ENCODE results near the gene ACTR3C. TPM values are rescaled to one million over a fixed set of nuclear protein-coding genes. Genes with fewer than 3 reads are reported as not detected.
A peak's percentile ranks its signal among the peaks of the same experiment; 100 is the strongest.

Gene ACTR3C
- total RNA-seq, 2 donors from 2014 or later = 10.7 to 15.1 TPM

DNA sequence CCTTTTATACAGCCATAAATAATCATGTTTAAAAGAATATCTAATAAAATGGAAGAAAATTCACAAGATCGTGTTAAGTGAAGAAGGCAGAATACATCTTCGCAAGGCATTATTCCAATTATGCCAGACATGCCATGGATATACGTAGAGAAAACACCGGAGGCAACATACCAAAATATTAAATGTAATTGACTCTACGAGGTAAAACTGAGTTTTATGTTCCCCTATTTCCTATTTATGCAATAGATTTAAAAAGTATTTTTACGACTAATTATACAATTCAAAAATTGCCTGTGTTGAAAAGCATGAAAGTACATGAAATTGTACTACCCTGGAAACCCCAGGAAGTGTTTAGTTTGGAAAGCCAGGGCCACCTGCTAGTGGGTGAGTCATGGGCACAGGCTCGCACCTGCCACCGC lies 44.3 kb upstream of the ACTR3C start:
- no peaks in the 10 kb centered on the region for H3K27me3 ChIP-seq (replicated peaks; ENCODE audit: insufficient read depth)
- H3K9me3 ChIP-seq = no peaks in the 10 kb centered on the region
- TF ChIP-seq POLR2A (IDR thresholded peaks at IDR 0.05) (no peak), POLR2AphosphoS5 (IDR thresholded peaks at IDR 0.05) (peak; percentile 36)
- intact Hi-C loops (cut with DNase I) = loop anchor here (1.0 kb wide), 1 partner anchor 11 kb away; no protein-coding TSS in a partner anchor
- no peaks in the 10 kb centered on the region for H3K36me3 ChIP-seq
- H3K4me3 ChIP-seq = peak overlapping the region; percentile 86 to 88
- no peak for DNase-seq (ENCODE audit: low spot score)
- 23% methylated on average over 8 of the region's 8 CpGs for WGBS
- H3K4me1 ChIP-seq (replicated peaks) = peaks cover 16% of the 10 kb centered on the region
- H3K27ac ChIP-seq = peak overlapping the region; percentile 95 to 97

DNA sequence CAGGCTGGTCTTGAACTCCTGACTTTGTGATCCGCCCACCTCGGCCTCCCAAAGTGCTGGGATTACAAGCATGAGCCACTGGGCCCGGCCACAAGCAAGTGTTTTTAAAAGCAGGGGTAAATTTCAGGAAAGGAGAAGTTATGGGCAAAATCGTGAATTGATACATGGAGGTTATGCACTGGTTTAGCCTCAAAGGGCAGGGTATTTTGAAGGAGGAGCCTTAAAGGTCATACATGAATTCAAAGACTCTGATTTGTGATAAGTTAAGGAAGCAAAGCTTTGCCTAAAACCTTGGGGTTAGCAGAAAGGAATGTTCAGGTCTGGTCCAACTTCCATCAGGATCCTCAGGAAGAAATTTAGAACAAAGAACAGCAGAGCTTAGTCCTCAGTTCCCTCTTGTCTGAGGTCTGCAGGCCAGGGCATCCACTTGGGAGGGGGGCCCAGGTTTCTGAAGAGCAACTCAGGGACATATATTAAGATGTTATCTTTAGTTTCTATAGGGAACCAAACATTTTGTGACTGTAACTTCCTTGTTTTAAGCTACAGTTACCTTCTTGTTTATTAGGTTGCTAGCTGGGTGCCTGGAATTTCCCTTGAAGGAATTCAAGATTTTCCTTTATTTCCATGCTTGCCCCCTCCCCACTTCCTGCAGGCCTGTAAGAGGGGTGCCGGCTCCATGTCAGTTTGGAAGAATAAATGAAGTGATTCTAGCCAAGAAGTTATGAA lies 42.5 kb upstream of the ACTR3C start:
- intact Hi-C loops (cut with DNase I) = no loop called here
- DNase-seq (ENCODE audit: low spot score) = no peak
- H3K4me3 ChIP-seq = no peak overlapping the region
- H3K36me3 ChIP-seq = no peaks in the 10 kb centered on the region
- WGBS = 59% methylated on average over 5 of the region's 5 CpGs
- no peak overlapping the region for H3K27ac ChIP-seq
- no peak for TF ChIP-seq POLR2AphosphoS5 (IDR thresholded peaks at IDR 0.05)
- TF ChIP-seq, protein P1, sequence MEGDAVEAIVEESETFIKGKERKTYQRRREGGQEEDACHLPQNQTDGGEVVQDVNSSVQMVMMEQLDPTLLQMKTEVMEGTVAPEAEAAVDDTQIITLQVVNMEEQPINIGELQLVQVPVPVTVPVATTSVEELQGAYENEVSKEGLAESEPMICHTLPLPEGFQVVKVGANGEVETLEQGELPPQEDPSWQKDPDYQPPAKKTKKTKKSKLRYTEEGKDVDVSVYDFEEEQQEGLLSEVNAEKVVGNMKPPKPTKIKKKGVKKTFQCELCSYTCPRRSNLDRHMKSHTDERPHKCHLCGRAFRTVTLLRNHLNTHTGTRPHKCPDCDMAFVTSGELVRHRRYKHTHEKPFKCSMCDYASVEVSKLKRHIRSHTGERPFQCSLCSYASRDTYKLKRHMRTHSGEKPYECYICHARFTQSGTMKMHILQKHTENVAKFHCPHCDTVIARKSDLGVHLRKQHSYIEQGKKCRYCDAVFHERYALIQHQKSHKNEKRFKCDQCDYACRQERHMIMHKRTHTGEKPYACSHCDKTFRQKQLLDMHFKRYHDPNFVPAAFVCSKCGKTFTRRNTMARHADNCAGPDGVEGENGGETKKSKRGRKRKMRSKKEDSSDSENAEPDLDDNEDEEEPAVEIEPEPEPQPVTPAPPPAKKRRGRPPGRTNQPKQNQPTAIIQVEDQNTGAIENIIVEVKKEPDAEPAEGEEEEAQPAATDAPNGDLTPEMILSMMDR (IDR thresholded peaks at IDR 0.05) = no peak
- no peak for TF ChIP-seq POLR2A (IDR thresholded peaks at IDR 0.05)
- no peaks in the 10 kb centered on the region for H3K9me3 ChIP-seq
- peaks cover 11% of the 10 kb centered on the region for H3K4me1 ChIP-seq (replicated peaks)
- no peaks in the 10 kb centered on the region for H3K27me3 ChIP-seq (replicated peaks; ENCODE audit: insufficient read depth)

DNA sequence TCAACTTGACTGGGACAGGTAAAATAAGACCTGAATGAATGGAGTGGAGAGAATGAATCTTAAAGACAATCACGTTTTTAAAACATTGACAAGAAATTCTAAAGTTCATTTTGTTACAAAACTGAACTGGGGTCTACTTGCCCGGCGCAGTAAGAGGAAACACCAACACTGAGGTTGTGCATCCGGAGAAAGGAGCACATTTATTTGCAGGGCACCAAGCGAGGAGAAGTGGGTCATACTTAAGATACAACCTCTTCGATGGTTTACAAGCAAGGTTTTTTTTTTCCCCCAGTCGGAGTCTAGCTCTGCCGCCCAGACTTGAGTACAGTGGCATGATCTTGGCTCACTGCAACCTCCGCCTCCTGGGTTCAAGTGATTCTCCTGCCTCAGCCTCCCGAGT lies 41.8 kb upstream of the ACTR3C start:
- no peak overlapping the region for H3K4me3 ChIP-seq
- TF ChIP-seq POLR2AphosphoS5 (IDR thresholded peaks at IDR 0.05) (no peak), POLR2A (IDR thresholded peaks at IDR 0.05) (no peak)
- TF ChIP-seq, protein P1 (IDR thresholded peaks at IDR 0.05) = no peak
- no peaks in the 10 kb centered on the region for H3K9me3 ChIP-seq
- intact Hi-C loops (cut with DNase I) = no loop called here
- H3K4me1 ChIP-seq (replicated peaks) = peaks cover 6% of the 10 kb centered on the region
- no peaks in the 10 kb centered on the region for H3K36me3 ChIP-seq
- no peak for DNase-seq (ENCODE audit: low spot score)
- H3K27ac ChIP-seq = no peak overlapping the region
- WGBS = 83% methylated on average over 10 of the region's 10 CpGs
- no peaks in the 10 kb centered on the region for H3K27me3 ChIP-seq (replicated peaks; ENCODE audit: insufficient read depth)

DNA sequence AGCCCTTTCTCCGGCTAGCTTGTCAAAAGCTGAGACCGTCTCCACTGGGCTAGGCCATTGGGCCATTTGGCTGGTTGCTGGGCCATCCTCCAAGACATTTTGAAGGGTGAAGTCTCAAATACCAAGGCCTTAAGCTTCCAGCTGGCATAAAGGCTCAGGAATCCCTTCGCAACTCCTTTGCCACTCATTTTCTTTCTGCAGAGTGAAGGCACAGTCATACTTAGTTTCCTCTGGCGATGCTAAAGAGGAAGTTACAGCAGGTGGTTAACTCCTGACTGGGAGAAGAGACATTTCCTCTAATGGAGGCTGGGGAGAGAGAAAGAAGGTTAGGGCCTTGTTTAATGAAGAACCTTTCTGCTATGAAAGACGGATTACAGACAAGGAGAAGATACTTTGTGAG lies 40.5 kb upstream of the ACTR3C start:
- no peak overlapping the region for H3K4me3 ChIP-seq
- H3K36me3 ChIP-seq = no peaks in the 10 kb centered on the region
- no peaks in the 10 kb centered on the region for H3K27me3 ChIP-seq (replicated peaks; ENCODE audit: insufficient read depth)
- H3K4me1 ChIP-seq (replicated peaks) = no peaks in the 10 kb centered on the region
- H3K9me3 ChIP-seq = no peaks in the 10 kb centered on the region
- WGBS = 80% methylated on average over 5 of the region's 5 CpGs
- no peak overlapping the region for H3K27ac ChIP-seq
- DNase-seq (ENCODE audit: low spot score) = no peak
- intact Hi-C loops (cut with DNase I) = no loop called here
- TF ChIP-seq POLR2AphosphoS5 (IDR thresholded peaks at IDR 0.05) = no peak
- TF ChIP-seq, protein P1 (IDR thresholded peaks at IDR 0.05) = no peak
- TF ChIP-seq POLR2A (IDR thresholded peaks at IDR 0.05) = no peak

DNA sequence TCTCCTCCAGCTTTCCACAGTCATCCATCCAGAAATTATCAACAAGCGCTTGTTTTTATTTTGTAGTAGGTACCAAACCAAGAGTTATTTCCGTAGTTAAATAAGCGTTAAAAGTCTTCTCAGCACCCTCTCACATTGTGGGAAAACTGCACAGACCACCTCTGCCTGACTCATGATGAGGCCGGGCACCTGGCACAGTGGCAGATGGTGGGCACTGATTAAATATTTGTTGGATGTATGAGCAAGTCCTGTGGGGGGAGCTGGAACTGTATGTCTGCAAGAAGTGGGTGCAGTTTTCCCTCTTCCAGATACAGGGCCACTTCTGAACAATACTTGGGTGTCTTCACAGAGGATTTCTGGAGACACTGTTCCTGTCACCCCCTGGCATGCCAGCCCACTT lies 40.0 kb upstream of the ACTR3C start:
- WGBS = 68% methylated on average over 4 of the region's 4 CpGs
- DNase-seq (ENCODE audit: low spot score) = no peak
- no peaks in the 10 kb centered on the region for H3K4me1 ChIP-seq (replicated peaks)
- no peaks in the 10 kb centered on the region for H3K36me3 ChIP-seq
- no peaks in the 10 kb centered on the region for H3K27me3 ChIP-seq (replicated peaks; ENCODE audit: insufficient read depth)
- TF ChIP-seq POLR2A (IDR thresholded peaks at IDR 0.05) (no peak), POLR2AphosphoS5 (IDR thresholded peaks at IDR 0.05) (no peak)
- TF ChIP-seq, protein P1 (IDR thresholded peaks at IDR 0.05) = no peak
- H3K4me3 ChIP-seq = no peak overlapping the region
- no peak overlapping the region for H3K27ac ChIP-seq
- intact Hi-C loops (cut with DNase I) = no loop called here
- no peaks in the 10 kb centered on the region for H3K9me3 ChIP-seq

Data from prostate gland (tissue), 2 donors.